ENCODE data around the gene TJP1.
"Not testable (repeated sequence)": the region's sequence is repeated elsewhere in the genome, so short reads cannot be mapped to it uniquely, and the experiment has no call there.

Gene TJP1

DNA sequence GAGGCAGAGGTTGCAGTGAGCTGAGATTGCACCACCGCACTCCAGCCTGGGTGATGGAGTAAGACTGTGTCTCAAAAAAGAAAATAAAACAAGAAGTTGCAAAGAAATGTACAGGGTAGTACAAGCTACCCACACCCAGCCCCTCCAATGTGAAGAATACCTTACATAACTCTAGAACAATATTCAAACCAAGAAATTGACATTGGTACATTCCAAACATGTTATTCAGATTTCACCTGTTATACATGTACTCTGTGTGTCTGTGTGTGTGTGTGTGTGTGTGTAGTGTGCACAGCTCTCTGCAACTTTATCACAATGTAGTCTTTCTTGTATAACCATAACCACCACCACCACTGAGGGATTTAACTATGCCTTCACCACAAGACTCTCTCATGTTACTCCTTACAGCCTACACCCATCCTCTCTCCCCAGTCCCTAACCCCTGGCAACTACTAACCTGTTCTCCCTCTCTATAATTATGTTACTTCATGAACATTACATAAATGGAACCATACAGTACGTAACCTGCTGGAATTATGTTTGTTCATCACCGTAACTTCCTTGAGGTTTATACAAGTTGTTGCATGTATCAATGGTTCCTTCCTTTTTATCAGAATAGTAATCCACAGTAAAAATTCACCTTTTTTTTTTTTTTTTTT lies 16.2 kb upstream of the TJP1 start:
- no peak for DNase-seq

DNA sequence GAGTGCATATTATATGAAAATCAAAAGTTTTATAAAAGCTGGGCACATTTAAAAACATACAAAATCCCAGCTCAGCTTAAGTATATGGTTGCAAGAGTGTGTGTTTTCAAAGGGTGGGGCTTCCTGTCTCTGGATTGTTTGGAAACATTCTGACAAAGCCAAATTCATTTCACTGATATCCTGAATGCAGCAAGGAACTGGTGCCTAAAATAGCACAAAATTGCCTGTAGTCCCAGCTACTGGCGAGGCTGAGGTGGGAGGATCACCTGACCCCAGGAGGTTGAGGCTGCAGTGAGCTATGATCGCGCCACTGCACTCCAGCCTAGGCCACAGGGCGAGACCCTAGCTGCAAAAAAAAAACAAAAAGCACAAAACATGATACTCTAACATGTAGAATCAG lies 13.0 kb upstream of the TJP1 start:
- no peak for DNase-seq

DNA sequence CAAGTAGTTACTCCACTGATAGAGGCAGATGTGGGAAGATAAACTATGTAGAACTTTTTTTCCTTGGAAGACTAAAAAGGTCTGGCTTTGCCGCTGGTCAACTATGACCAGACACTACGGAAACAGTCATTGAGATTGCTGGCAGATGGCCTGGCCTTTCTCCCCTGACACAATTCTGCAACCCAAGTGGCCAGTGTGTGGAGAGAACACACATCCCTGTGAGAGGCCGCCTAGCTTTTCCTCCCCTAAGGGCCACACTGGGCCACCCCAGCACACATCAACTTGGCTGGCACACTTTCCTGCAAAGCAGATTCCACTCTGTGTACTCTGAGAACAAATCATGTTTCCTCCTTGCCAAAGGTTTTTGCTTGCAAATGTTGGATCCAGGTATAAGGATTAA lies 10.4 kb upstream of the TJP1 start:
- no peak for DNase-seq

DNA sequence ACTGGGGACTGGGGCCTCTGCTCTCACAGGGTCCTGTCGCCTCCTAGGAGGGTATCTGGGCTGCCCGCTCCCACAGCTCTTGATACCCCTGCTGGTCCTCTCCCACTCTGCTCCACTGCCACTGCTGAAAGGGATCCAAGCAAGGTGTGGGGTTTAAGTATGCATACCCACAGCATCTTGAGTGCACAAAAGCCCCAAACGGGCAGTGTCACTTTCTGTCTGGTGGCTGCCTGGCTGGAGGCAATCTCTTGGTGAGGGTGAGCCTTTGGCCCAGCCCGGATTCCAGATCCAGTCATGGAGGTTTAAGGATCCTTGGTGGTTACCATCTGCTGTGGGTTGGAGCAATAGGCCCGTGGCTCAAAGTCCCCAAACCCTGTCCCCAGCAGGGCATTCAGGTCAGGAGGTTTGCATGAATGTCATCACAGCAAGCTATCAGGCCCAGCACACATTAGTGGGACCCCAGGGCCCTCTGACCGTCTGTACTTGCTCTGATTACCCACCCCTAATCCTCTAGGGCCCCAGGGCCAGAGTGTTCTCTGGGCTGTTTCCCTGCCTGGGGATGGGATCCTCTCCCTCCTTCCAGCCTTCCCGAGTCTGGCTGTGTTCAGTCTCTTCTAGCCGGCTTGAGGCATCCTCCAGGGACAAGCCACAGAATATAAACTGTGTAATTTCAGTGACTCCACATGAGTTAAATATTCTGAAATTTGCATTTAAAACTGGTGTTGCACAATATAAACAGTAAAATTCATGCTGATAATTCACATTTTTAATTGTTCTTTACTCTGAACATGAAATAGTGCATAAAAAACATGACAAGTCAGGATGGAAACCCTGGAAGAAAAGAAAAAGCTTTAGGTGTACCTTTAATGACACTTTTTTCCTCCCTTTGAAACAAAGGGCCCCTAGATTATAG lies 4.9 kb upstream of the TJP1 start:
- no peak for DNase-seq

GRCh38 chr15:29825227-29825626 lies 3.0 kb upstream of the TJP1 start:
- no peak for DNase-seq

DNA sequence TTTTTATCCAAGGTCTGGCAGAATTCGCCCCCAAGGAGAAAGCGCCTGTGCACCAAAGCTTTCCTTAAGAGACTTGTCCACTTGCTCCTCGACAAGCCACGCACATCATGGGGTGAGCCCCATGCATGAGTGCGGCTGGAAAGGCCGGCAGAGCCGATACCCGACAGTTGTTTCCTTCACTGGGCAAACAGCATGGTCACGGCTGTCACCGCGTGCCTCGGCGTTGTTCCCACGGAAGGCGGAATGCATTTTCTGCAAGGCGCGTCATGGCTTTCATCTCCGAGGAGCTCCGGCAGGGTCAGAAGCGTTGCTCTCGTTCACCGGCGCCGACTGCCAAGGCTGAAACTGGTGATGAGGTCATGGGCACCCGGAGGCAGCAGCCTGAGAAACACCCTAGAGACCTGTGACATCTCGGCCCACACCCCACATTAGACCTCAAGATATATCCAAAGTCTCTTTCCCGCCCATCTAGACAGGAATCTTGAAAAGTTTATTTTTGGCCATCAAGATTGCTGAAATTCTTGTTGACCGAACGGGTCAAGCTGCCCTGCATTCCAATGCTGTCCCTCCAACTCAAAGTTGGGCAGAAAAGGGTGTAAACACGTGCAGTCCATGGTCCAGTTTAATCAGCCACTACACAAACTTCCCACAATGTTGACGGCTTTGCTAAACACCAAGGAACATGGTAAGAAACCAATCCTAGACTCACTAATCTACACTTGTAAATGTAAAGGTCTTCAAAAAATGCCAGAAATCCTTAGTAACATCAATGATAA lies 604 bp upstream of the TJP1 start:
- DNase-seq = peak in 1 of 2 experiments; percentile 9

DNA sequence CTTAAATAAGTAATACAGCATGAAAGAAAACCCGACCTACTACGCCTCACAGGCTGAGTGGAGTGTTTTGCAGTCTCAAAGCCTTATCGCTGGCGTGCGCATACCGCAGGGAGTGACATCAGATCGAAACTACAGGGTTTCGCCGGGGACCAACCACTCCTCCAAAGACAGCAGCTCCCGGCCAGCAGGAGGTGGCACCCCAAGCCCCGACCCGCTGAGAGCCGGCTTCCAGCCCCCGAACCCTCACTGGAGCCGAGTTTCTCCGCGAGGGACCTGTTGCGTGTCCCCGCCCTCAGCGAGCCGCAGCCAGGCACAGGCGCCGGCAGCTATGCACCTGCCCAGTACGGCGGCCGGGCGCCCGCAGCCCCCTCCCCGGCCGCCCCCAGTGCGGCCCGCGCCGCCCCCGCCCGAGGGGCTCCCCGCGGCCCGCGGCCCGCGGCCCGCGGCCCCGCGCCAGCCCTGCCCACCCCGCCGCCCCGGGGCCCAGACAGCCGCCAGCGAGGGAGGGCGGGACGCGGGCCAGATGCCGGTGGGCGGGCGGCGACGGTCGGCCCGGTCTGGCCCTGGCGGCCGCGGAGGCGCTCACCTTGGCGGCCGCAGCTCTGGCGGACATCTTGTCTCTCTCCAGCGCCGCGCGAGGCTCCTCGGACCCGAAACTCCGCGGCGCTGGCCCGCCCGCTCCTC lies 710 bp downstream of the TJP1 start:
- peak; percentile 27 to 45 for DNase-seq

- no peak for DNase-seq
Observed at GRCh38 chr15:29820394-29821154, 1.7 kb downstream of the TJP1 start.

GRCh38 chr15:29819979-29820378 lies 2.3 kb downstream of the TJP1 start:
- no peak for DNase-seq

DNA sequence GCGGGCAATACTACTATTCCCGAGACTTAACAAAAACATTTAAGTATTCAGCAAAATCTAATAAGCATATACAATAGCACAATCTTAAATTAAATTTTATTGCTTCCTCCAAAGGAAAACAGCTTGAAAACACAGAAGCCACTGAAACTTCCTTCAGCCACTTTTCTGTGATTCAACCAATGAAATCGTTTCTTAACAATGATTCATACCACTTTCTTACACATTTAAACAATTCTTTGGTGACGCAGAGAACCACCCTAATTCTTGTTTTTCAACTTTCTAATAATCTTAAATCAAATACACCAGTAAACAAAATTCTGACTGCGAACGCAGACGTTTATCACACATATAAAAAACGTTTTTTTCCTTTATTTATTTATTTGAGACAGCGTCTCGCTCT lies 4.1 kb downstream of the TJP1 start:
- no peak for DNase-seq

DNA sequence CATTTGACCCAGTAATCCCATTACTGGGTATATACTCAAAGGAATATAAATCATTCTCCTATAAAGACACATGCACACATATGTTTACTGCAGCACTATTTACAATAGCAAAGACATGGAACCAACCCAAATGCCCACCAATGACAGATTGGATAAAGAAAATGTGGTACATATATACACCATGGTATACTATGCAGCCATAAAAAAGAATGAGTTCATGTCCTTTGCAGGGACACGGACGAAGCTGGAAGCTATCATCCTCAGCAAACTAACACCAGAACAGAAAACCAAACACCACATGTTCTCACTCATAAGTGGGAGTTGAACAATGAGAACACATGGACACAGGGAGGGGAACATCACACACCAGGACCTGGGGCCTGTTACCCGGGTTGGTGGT lies 4.8 kb downstream of the TJP1 start:
- not testable (repeated sequence) for DNase-seq

DNA sequence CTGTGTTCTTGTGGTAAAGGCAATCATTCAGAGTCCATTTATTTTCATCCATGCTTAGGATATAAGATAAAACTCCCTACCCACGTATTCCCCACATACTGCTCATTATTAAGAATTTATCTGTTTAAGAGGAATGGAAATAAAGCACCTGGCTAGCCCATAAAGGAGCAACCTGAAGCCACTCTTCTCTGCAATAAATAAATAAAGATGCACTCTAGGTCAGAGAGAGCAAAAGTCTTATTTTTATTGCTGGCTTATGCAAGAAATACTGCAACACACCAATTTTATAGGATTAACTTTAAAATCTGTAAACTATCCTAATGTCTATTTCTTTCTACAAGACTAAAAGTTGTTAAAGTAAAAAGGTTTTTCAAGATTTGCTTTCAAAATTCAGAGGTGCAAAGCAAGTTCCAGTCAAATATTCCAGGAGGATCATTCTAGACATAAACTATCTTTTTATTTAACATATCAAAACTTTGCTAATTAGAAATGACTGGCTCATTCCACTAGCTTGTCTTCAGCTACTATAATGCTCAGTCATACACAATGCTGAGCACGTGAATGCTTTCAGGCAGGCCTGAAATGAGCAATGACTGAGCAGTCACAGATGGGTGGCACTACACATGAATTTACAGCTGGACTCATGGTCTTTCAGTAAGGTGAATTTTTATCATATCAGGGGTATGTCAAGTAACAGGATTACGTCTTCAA lies 7.1 kb downstream of the TJP1 start:
- no peak for DNase-seq

DNA sequence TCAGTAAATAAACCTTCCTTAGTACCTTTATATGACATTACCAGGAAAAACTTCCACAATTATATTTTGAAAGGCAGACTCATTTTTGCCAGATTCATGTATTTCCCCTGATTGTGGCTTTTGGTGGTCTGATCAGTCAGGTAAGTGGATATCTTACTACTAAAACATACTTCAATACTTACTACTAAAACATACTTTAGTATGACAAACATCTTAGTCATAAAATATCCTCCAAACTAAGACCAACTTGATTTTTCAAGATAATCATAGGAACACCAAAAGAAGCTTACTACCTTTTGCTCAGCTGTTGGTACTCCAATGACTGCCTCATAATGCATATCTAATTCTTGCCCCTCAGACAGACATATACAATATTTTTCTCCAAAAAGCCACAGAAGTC lies 9.3 kb downstream of the TJP1 start:
- no peak for DNase-seq

GRCh38 chr15:29812384-29812694 lies 9.9 kb downstream of the TJP1 start:
- DNase-seq = no peak

- DNase-seq = no peak
Observed at GRCh38 chr15:29811691-29812383, 10.4 kb downstream of the TJP1 start.

DNA sequence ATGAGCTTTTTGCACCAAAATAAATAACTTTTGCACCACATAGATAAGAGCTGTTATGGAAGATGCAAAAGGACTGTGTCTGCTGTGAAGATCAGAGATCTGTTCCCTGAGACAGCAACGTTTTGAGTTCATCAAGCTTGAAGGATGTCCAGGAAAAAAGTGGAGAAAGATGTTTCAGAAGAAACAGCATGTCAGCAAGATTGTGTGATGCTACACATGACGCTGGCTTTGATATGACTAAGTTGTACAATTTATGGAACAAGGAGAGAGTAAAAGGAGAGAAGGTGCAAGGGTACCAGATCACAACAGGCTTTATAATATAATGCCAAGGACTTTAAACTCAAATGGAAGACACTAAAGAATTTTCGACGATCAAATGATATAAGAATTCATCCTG lies 16.6 kb downstream of the TJP1 start:
- DNase-seq = no peak

DNA sequence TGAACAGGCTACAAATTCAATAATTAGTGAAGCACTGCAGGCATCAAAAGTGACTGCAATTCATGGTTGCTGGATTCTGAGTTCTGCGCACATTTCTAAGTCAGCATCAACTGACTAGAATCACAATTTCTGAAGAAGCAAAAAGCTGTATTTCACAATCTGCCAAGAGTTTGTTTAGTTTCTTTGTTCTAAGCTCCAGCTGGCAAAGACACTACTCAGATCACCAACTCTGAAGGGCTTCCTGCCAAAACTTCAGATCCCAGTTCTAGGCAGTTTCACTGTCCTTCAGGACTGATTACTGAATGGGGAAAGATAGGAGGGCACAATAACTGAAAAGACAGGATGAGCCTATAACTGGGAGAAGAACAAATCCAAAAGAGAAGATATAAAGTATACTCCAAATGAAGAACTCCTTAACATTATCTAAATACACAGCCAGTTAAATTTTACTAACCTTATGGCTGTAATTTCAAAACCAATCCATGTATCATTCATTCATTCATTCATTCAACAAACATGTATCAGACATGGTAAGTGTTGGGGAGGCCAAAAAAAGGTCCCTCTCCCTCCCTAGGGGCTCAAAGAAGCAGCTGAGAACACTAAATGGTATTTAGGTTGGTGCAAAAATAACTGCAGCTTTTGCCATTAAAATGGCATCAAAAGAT lies 17.1 kb downstream of the TJP1 start:
- DNase-seq = no peak

GRCh38 chr15:29802411-29802810 lies 19.9 kb downstream of the TJP1 start:
- no peak for DNase-seq

DNA sequence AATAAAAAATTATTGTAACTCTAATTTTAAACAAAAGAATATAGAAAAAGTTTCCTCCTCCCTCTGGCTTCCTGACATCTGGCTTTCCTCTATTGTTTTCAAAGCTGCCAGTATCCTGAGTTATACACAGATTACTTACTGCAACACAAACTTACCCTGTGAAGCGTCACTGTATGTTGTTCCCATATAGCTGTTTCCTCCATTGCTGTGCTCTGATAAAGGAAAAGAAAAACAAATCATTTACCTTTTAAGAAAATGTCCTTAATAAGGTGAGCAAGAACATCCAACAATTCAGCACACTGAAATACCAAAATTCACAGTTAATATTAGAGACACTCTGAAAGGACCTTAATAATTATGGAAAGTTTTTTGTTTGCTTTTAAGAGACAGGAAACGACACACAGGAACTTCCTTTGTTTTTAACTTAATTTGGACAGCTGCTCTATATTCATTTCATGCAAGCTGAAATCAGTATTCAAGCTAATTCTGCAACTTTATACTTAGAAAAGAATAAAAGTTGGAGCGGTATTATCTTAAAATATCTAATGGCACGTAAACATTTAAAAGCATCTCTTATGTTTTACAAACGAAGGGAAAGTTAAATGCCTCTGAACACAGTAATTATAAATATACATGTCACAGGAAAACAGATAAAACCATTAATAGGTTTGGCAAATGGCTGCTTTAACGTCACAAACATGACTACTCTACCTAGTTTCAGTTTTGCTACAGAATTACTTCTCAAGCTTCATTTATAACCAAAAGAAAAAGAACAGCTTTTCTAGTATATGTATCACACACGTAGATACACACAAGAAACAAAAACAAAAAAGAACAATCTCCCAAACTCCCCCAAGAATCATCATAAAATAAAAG lies 21.5 kb downstream of the TJP1 start:
- DNase-seq = no peak

GRCh38 chr15:29799859-29800258 lies 22.4 kb downstream of the TJP1 start:
- no peak for DNase-seq
